Astrocyte (in vitro differentiated cells and primary cell): Measurements from ENCODE around the gene ITPA. TPM values are rescaled to one million over a fixed set of nuclear protein-coding genes. Genes with fewer than 3 reads are reported as not detected.

Experiments
- DNase-seq: peaks from one replicate; pipeline ENCODE4 v3.0.0-alpha.2; 2010; ENCODE audit warnings: low read depth
- FAIRE-seq: peaks from 2 replicates; lab custom pipeline; 2011; peaks lifted over from hg19 to GRCh38; lab: Jason Lieb, UNC
- H2AFZ ChIP-seq: 2 replicates; pipeline ENCODE4 v1.6.0; 2012; ENCODE audit warnings: low read depth, low read length, inconsistent platforms
- H3K27ac ChIP-seq: 2 replicates; pipeline ENCODE4 v1.5.1; 2011; ENCODE audit warnings: low read depth, low read length, inconsistent platforms
- H3K27me3 ChIP-seq: 2 replicates; pipeline ENCODE4 v1.6.0; 2011; ENCODE audit warnings: low read length, inconsistent platforms; ENCODE audit not compliant: insufficient read depth
- H3K36me3 ChIP-seq: 2 replicates; pipeline ENCODE4 v1.5.1; 2011; ENCODE audit warnings: low read length, inconsistent platforms; ENCODE audit not compliant: insufficient read depth
- H3K4me1 ChIP-seq: 2 replicates; pipeline ENCODE4 v1.5.1; 2011; ENCODE audit warnings: low read length, inconsistent platforms; ENCODE audit not compliant: insufficient read depth
- H3K4me2 ChIP-seq: 2 replicates; pipeline ENCODE4 v1.6.0; 2012; ENCODE audit warnings: low read length, inconsistent platforms
- H3K4me3 ChIP-seq: 2 replicates; pipeline ENCODE4 v1.5.1; 2011; ENCODE audit warnings: low read depth, mild to moderate bottlenecking, low read length, inconsistent platforms; ENCODE audit not compliant: insufficient read depth
- H3K79me2 ChIP-seq: 2 replicates; pipeline ENCODE4 v1.6.0; 2012; ENCODE audit warnings: mild to moderate bottlenecking, low read length, inconsistent platforms; ENCODE audit not compliant: insufficient read depth
- H3K9ac ChIP-seq: 2 replicates; pipeline ENCODE4 v1.6.0; 2012; ENCODE audit warnings: mild to moderate bottlenecking, low read length, inconsistent platforms
- H3K9me3 ChIP-seq: 2 replicates; pipeline ENCODE4 v1.5.1; 2012; ENCODE audit warnings: low read depth, mild to moderate bottlenecking, low read length, inconsistent platforms; ENCODE audit not compliant: insufficient read depth
- H4K20me1 ChIP-seq: 2 replicates; pipeline ENCODE4 v1.6.0; 2012; ENCODE audit warnings: low read length, inconsistent platforms; ENCODE audit not compliant: insufficient read depth
- H3K27ac Mint-ChIP-seq: one replicate; pipeline ENCODE4 v1.8.0; 2021; ENCODE audit warnings: mild to moderate bottlenecking, mixed read lengths; ENCODE audit not compliant: unreplicated experiment
- H3K27me3 Mint-ChIP-seq: one replicate; pipeline ENCODE4 v1.8.0; 2021; ENCODE audit warnings: low read depth, mixed read lengths; ENCODE audit not compliant: unreplicated experiment
- H3K36me3 Mint-ChIP-seq: one replicate; pipeline ENCODE4 v1.8.0; 2021; ENCODE audit warnings: low read depth, mixed read lengths; ENCODE audit not compliant: unreplicated experiment
- H3K4me1 Mint-ChIP-seq: one replicate; pipeline ENCODE4 v1.8.0; 2021; ENCODE audit warnings: low read depth, mixed read lengths; ENCODE audit not compliant: unreplicated experiment
- H3K4me3 Mint-ChIP-seq: one replicate; pipeline ENCODE4 v1.8.0; 2021; ENCODE audit warnings: mild to moderate bottlenecking, moderate library complexity, mixed read lengths; ENCODE audit not compliant: unreplicated experiment
- H3K9me3 Mint-ChIP-seq: one replicate; pipeline ENCODE4 v1.8.0; 2021; ENCODE audit warnings: mild to moderate bottlenecking, mixed read lengths; ENCODE audit not compliant: unreplicated experiment
- EZH2 ChIP-seq: IDR thresholded peaks from 2 replicates; pipeline ENCODE4 v1.6.1; 2012; ENCODE audit warnings: mild to moderate bottlenecking, low read length, inconsistent platforms; ENCODE audit not compliant: insufficient read depth
- total RNA-seq: library from RNA; stranded (reverse); gene quantifications from 2 replicates; pipeline ENCODE4 v1.2.1, GENCODE V29; 2021
- TF ChIP-seq, protein P1 (sequence below): IDR thresholded peaks from 2 replicates; pipeline ENCODE4 v1.5.1; 2011; ENCODE audit warnings: low read depth, mild to moderate bottlenecking, inconsistent platforms, low read length, moderate library complexity; ENCODE audit not compliant: insufficient read depth

Gene ITPA
- total RNA-seq, 1 donor from 2014 or later = 55.5 TPM

DNA sequence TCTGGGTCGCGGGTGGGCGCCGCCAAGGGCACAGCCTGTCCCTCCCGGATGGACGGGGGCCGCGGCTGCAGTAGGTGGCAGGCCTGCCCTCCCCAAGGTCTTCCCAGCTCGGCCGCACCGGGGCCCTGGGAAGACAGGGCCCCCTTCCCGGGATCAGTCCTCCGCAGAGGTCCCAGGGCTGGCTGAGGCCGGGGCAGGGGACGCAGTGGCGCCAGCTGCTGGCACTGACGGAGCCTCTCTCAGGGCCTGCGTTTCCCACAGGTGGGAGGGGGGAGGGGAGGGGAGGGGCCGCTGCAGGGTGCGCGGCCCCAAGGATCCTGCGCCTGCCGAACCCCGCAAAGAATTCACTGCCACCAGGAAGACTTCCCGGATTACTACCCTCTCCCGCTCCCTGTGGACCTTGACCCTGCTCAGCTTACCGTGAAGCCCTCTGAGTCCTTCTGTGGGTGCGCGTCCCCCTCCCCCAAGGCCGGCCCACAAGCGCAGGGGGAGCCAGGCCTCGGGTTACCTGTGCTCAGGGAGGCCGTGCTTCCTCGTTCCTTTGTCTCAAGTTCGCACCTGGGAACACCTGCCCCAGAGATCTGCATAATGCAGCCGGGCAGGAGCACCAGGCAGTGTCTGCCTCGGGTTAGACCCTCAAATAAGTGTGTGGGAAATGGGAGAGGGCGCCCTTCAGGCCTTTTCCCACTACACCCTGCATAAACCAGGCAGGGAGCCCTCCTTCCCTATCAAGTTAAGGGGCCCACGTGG is 41.0 kb upstream of the ITPA start:
- Histone ChIP-seq H3K4me1 (peaks cover 7% of the 10 kb centered on the region), H2AFZ (no peak overlapping the region), H3K27me3 (peaks cover 7% of the 10 kb centered on the region), H4K20me1 (peaks cover 15% of the 10 kb centered on the region), H3K27ac (no peak overlapping the region), H3K4me3 (no peak overlapping the region), H3K36me3 (no peaks in the 10 kb centered on the region), H3K4me2 (no peak overlapping the region), H3K9ac (no peak overlapping the region), H3K79me2 (no peaks in the 10 kb centered on the region), H3K9me3 (no peaks in the 10 kb centered on the region)
- no peak for TF ChIP-seq EZH2
- TF ChIP-seq, protein P1, sequence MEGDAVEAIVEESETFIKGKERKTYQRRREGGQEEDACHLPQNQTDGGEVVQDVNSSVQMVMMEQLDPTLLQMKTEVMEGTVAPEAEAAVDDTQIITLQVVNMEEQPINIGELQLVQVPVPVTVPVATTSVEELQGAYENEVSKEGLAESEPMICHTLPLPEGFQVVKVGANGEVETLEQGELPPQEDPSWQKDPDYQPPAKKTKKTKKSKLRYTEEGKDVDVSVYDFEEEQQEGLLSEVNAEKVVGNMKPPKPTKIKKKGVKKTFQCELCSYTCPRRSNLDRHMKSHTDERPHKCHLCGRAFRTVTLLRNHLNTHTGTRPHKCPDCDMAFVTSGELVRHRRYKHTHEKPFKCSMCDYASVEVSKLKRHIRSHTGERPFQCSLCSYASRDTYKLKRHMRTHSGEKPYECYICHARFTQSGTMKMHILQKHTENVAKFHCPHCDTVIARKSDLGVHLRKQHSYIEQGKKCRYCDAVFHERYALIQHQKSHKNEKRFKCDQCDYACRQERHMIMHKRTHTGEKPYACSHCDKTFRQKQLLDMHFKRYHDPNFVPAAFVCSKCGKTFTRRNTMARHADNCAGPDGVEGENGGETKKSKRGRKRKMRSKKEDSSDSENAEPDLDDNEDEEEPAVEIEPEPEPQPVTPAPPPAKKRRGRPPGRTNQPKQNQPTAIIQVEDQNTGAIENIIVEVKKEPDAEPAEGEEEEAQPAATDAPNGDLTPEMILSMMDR = no peak
- no peak for DNase-seq
- no peaks in the 10 kb centered on the region for H3K9me3 Mint-ChIP-seq
- H3K4me3 Mint-ChIP-seq = peak overlapping the region; percentile 20
- H3K27me3 Mint-ChIP-seq = peaks cover 14% of the 10 kb centered on the region
- H3K27ac Mint-ChIP-seq = no peak overlapping the region
- no peak for FAIRE-seq
- no peaks in the 10 kb centered on the region for H3K4me1 Mint-ChIP-seq
- H3K36me3 Mint-ChIP-seq = peaks cover 8% of the 10 kb centered on the region

DNA sequence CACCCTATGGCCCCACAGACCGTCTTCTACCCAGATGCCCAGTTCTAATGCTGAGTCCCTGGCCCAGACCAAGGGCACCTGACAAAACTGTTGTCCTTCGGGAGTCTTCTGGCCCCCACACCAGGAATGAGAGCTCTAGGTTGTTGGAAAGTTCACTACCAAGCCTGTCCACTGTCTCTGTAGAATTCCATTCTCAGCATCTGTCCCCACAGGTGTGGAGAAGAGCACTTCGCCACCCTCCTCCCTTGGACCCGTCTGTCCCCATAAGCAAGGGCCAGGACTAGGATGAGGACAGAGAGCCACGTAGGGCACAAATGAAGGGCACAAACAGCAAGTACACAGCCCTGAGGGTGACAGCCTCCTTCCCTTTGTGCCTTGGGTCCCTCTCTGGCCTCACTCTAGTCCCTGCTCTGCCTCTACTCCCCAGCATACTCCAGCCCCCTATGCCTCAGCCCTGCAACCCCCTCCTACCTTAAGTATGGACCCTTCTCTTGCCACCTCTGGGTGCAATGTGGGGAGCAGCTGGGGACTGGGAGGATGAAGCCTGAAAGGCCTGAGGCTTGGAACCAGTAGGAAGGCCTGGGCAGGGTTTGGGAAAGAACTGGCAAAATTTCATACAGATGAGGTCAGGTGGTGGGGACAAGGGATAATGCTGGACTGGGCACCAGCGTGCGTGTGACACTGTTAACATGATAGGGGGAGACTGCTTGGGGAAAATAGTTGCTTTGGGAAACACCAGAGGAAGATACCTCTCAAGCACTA is 40.3 kb upstream of the ITPA start:
- no peak for TF ChIP-seq EZH2
- H3K79me2 ChIP-seq = no peaks in the 10 kb centered on the region
- DNase-seq (no peak), FAIRE-seq (no peak)
- H3K4me3 ChIP-seq = no peak overlapping the region
- peaks cover 3% of the 10 kb centered on the region for H3K36me3 Mint-ChIP-seq
- no peaks in the 10 kb centered on the region for H3K9me3 Mint-ChIP-seq
- no peak overlapping the region for H3K4me2 ChIP-seq
- H3K27ac ChIP-seq = no peak overlapping the region
- H3K9ac ChIP-seq = no peak overlapping the region
- peaks cover 14% of the 10 kb centered on the region for H3K27me3 Mint-ChIP-seq
- no peaks in the 10 kb centered on the region for H3K4me1 Mint-ChIP-seq
- H3K27ac Mint-ChIP-seq = peak overlapping the region; percentile 50
- H3K9me3 ChIP-seq = no peaks in the 10 kb centered on the region
- H2AFZ ChIP-seq = no peak overlapping the region
- peak overlapping the region; percentile 20 for H3K4me3 Mint-ChIP-seq
- peaks cover 7% of the 10 kb centered on the region for H3K27me3 ChIP-seq
- no peaks in the 10 kb centered on the region for H3K36me3 ChIP-seq
- peaks cover 15% of the 10 kb centered on the region for H4K20me1 ChIP-seq
- H3K4me1 ChIP-seq = peaks cover 8% of the 10 kb centered on the region

DNA sequence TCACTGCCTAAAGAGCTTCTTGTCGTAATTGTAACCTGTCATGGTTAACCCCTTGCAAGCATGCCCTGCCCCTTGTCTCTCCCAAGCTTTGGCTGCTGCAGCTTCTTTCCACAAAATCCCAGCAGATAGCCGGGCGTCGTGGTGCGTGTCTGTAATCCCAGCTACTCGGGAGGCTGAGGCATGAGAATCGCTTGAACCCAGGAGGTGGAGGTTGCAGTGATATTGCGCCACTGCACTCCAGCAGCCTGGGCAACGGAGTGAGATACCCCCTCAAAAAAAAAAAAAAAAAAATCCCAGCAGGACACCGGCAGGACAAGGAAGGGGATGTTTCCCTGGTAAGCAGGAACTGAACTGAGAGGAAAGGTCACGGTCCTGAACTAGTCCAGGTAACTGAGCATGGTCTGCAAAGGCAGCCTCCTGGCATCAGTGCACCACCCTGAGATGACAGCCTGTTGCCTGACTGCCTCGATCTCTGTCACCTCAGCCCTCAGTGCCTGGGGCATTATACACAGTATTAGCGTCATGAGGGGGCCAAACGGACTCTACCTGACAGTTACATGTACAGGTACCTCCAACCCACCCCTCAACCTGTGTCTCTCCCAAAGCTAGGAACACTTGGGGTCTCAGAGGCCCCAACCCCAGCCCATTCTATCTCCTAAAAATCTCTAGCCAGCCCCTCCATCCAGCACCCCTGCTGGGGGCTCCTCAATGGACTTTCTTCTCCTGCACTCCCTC is 37.7 kb upstream of the ITPA start:
- H3K9ac ChIP-seq = no peak overlapping the region
- peaks cover 7% of the 10 kb centered on the region for H3K27me3 ChIP-seq
- Mint-ChIP-seq H3K27ac (no peak overlapping the region), H3K27me3 (peaks cover 14% of the 10 kb centered on the region), H3K9me3 (no peaks in the 10 kb centered on the region), H3K36me3 (peaks cover 3% of the 10 kb centered on the region), H3K4me1 (peaks cover 3% of the 10 kb centered on the region), H3K4me3 (peak overlapping the region; percentile 89)
- no peaks in the 10 kb centered on the region for H3K9me3 ChIP-seq
- no peak for FAIRE-seq
- H3K79me2 ChIP-seq = no peaks in the 10 kb centered on the region
- H2AFZ ChIP-seq = no peak overlapping the region
- no peak overlapping the region for H3K4me3 ChIP-seq
- no peak for DNase-seq
- peaks cover 15% of the 10 kb centered on the region for H4K20me1 ChIP-seq
- H3K36me3 ChIP-seq = no peaks in the 10 kb centered on the region
- TF ChIP-seq EZH2 = no peak
- TF ChIP-seq, protein P1 = no peak
- H3K4me2 ChIP-seq = no peak overlapping the region
- peaks cover 19% of the 10 kb centered on the region for H3K4me1 ChIP-seq
- H3K27ac ChIP-seq = no peak overlapping the region
